Suppressor macrophage treated with lipopolysaccharide for 1 hour (primary cell): Measurements from ENCODE around the gene HECTD4.
"Not testable (repeated sequence)": the region's sequence is repeated elsewhere in the genome, so short reads cannot be mapped to it uniquely, and the experiment has no call there.

Source experiments
- DNase-seq, 3 donors: peaks; one replicate each; pipeline ENCODE4 v3.0.0-alpha.2; 2020 to 2022

Gene HECTD4

GRCh38 chr12:112170971-112171596, 211.1 kb downstream of the HECTD4 start:
- no peak for DNase-seq

- peak in 2 of 3 donors; percentile 35 to 44 for DNase-seq
Observed at GRCh38 chr12:112170376-112170775, 211.9 kb downstream of the HECTD4 start.

- no peak for DNase-seq
Observed at GRCh38 chr12:112169966-112170365, 212.3 kb downstream of the HECTD4 start.

- DNase-seq = no peak
Observed at GRCh38 chr12:112169161-112169872, 212.9 kb downstream of the HECTD4 start.

- no peak for DNase-seq
Observed at GRCh38 chr12:112168561-112168971, 213.7 kb downstream of the HECTD4 start.

GRCh38 chr12:112167718-112168525, 214.3 kb downstream of the HECTD4 start:
- no peak for DNase-seq

GRCh38 chr12:112167031-112167461, 215.2 kb downstream of the HECTD4 start:
- DNase-seq = no peak

GRCh38 chr12:112166051-112167015, 215.9 kb downstream of the HECTD4 start:
- no peak for DNase-seq

- no peak for DNase-seq
Observed at GRCh38 chr12:112165624-112166023, 216.6 kb downstream of the HECTD4 start.

- DNase-seq = no peak
Observed at GRCh38 chr12:112164011-112164660, 218.1 kb downstream of the HECTD4 start.

GRCh38 chr12:112163471-112163991, 218.7 kb downstream of the HECTD4 start:
- no peak for DNase-seq

GRCh38 chr12:112163056-112163455, 219.2 kb downstream of the HECTD4 start:
- DNase-seq = no peak

- DNase-seq = no peak
Observed at GRCh38 chr12:112162241-112162790, 219.9 kb downstream of the HECTD4 start.

- DNase-seq = no peak
Observed at GRCh38 chr12:112161711-112162110, 220.5 kb downstream of the HECTD4 start.

GRCh38 chr12:112160611-112161010, 221.6 kb downstream of the HECTD4 start:
- DNase-seq = no peak

GRCh38 chr12:112159146-112159541, 223.1 kb downstream of the HECTD4 start:
- no peak for DNase-seq

GRCh38 chr12:112158461-112159145, 223.6 kb downstream of the HECTD4 start:
- DNase-seq = not testable (repeated sequence)

GRCh38 chr12:112153893-112154219, 228.4 kb downstream of the HECTD4 start:
- DNase-seq = no peak

GRCh38 chr12:112153181-112153892, 228.9 kb downstream of the HECTD4 start:
- DNase-seq = no peak
